CD14-positive monocyte (primary cell): ENCODE measurements around the gene BLCAP. TPM values are rescaled to one million over a fixed set of nuclear protein-coding genes. Genes with fewer than 3 reads are reported as not detected.
A peak's percentile ranks its signal among the peaks of the same experiment; 100 is the strongest.

Source experiments
- DNase-seq, 3 donors: peaks; one replicate each; pipeline ENCODE4 v3.0.0-alpha.2; 2011 to 2022
- H2AFZ ChIP-seq: 2 replicates; pipeline ENCODE4 v1.6.0; 2012; ENCODE audit warnings: mild to moderate bottlenecking, low read depth, low read length, inconsistent platforms; ENCODE audit not compliant: insufficient read depth, poor library complexity, severe bottlenecking
- H3K27ac ChIP-seq, 2 donors: 1 replicate in 1 of 2; 2 replicates in 1 of 2; pipeline ENCODE4 v1.5.1; 2012 to 2013; ENCODE audit warnings: low read length in 2 of 2, control low read depth in 1 of 2, inconsistent platforms in 1 of 2, low read depth in 1 of 2, mild to moderate bottlenecking in 1 of 2
- H3K27me3 ChIP-seq, 2 donors: one replicate each; pipeline versions ENCODE4 v1.6.0 to v1.6.1; 2011 to 2013; ENCODE audit warnings: low read length in 2 of 2; ENCODE audit not compliant: control insufficient read depth in 2 of 2, insufficient read depth in 2 of 2
- H3K36me3 ChIP-seq, 2 donors: replicated peaks in 1 of 2; 1 replicate in 1 of 2; 2 replicates in 1 of 2; pipeline versions ENCODE4 v1.5.1 to v1.6.1; 2012 to 2013; ENCODE audit warnings: low read length in 2 of 2, control low read depth in 1 of 2, inconsistent platforms in 1 of 2, mild to moderate bottlenecking in 1 of 2; ENCODE audit not compliant: insufficient read depth in 2 of 2, control insufficient read depth in 1 of 2
- H3K4me1 ChIP-seq, 2 donors: 1 replicate in 1 of 2; 2 replicates in 1 of 2; pipeline versions ENCODE4 v1.5.1 to v1.6.1; 2012 to 2013; ENCODE audit warnings: low read length in 2 of 2, control low read depth in 1 of 2, inconsistent platforms in 1 of 2, mild to moderate bottlenecking in 1 of 2, moderate library complexity in 1 of 2; ENCODE audit not compliant: insufficient read depth in 2 of 2, control insufficient read depth in 1 of 2
- H3K4me2 ChIP-seq: replicated peaks from 2 replicates; pipeline ENCODE3; 2012; ENCODE audit warnings: low read length, moderate library complexity, mild to moderate bottlenecking; ENCODE audit not compliant: poor library complexity, severe bottlenecking; ENCODE audit errors: extremely low read depth
- H3K4me3 ChIP-seq, 3 experiments: fragments of 200-600 bp in 1 of 3; sonication (generic) in 1 of 3; replicated peaks in 1 of 3; 1 replicate in 2 of 3; 2 replicates in 1 of 3; pipeline ENCODE4 v1.5.1; 2011 to 2013; ENCODE audit warnings: low read length in 3 of 3, mild to moderate bottlenecking in 3 of 3, control low read depth in 2 of 3, low read depth in 2 of 3, inconsistent platforms in 1 of 3, moderate library complexity in 1 of 3
- H3K79me2 ChIP-seq: 2 replicates; pipeline ENCODE4 v1.6.0; 2012; ENCODE audit warnings: mild to moderate bottlenecking, control low read depth, inconsistent platforms, low read length, moderate library complexity; ENCODE audit not compliant: insufficient read depth
- H3K9ac ChIP-seq: 2 replicates; pipeline ENCODE4 v1.6.0; 2017; ENCODE audit warnings: low read length, mild to moderate bottlenecking; ENCODE audit not compliant: insufficient read depth, poor library complexity, severe bottlenecking
- H3K9me3 ChIP-seq, 2 donors: replicated peaks in 1 of 2; 1 replicate in 1 of 2; 2 replicates in 1 of 2; pipeline versions ENCODE4 v1.5.1 to v1.6.1; 2012 to 2013; ENCODE audit warnings: low read length in 2 of 2, control low read depth in 1 of 2; ENCODE audit not compliant: control insufficient read depth in 1 of 2, insufficient read depth in 1 of 2
- H4K20me1 ChIP-seq: 2 replicates; pipeline ENCODE4 v1.6.0; 2012; ENCODE audit warnings: mild to moderate bottlenecking, low read length, control low read depth, moderate library complexity; ENCODE audit not compliant: insufficient read depth
- H3K27ac Mint-ChIP-seq, 7 donors: one replicate each; pipeline ENCODE4 v1.8.0; 2020; ENCODE audit warnings: mild to moderate bottlenecking in 7 of 7, mixed read lengths in 7 of 7, moderate library complexity in 6 of 7, inconsistent platforms in 2 of 7
- H3K27me3 Mint-ChIP-seq, 3 donors: one replicate each; pipeline ENCODE4 v1.8.0; 2021 to 2022; ENCODE audit warnings: low read depth in 3 of 3, mild to moderate bottlenecking in 3 of 3, mixed read lengths in 3 of 3, moderate library complexity in 3 of 3, inconsistent platforms in 1 of 3
- H3K36me3 Mint-ChIP-seq, 2 donors: one replicate each; pipeline ENCODE4 v1.8.0; 2020; ENCODE audit warnings: mixed read lengths in 2 of 2, inconsistent platforms in 1 of 2, mild to moderate bottlenecking in 1 of 2
- H3K4me1 Mint-ChIP-seq: one replicate; pipeline ENCODE4 v1.8.0; 2020; ENCODE audit warnings: mild to moderate bottlenecking, mixed read lengths
- H3K4me3 Mint-ChIP-seq, 2 donors: one replicate each; pipeline ENCODE4 v1.8.0; 2020; ENCODE audit warnings: mild to moderate bottlenecking in 2 of 2, mixed read lengths in 2 of 2, moderate library complexity in 1 of 2
- H3K9me3 Mint-ChIP-seq, 7 donors: one replicate each; pipeline ENCODE4 v1.8.0; 2020 to 2022; ENCODE audit warnings: mixed read lengths in 7 of 7, mild to moderate bottlenecking in 6 of 7, moderate library complexity in 6 of 7, inconsistent platforms in 2 of 7
- CTCF ChIP-seq: fragments of 200-600 bp; IDR thresholded peaks from one replicate; pipeline ENCODE4 v1.8.0; 2022; ENCODE audit warnings: antibody characterized with exemption, mild to moderate bottlenecking
- whole genome bisulfite sequencing: methylation state at CpG from one replicate; pipeline ENCODE4 v1.1.5; 2013; ENCODE audit warnings: missing lambda C conversion rate; ENCODE audit not compliant: insufficient coverage; 5-methylcytosine and 5-hydroxymethylcytosine counted together
- intact Hi-C, 2 donors: fragments of 100-400 bp; cut with micrococcal nuclease; formaldehyde crosslinking; loops; one replicate each; pipeline versions ENCODE4 v1.15.0 to v1.15.1; 2023
- polyA plus RNA-seq, 3 donors: library from polyadenylated mRNA; depleted of rRNA in 1 of 3; unstranded in 2 of 3; stranded (reverse) in 1 of 3; fragments of 300-500 nt in 2 of 3; fragments of >200 nt in 1 of 3; fragmentation: Illumina TruSeq in 2 of 3; gene quantifications; 1 replicate in 2 of 3; 2 replicates in 1 of 3; pipeline ENCODE4 v1.2.3, GENCODE V29; 2012 to 2021

The BLCAP gene
- polyA plus RNA-seq, 3 donors = 45.3 to 54.5 (median 53.3) TPM

- H3K27ac Mint-ChIP-seq = no peak overlapping the region
- Histone ChIP-seq H3K4me3 (no peak overlapping the region), H3K4me1 (peaks cover 13 to 14% of the 10 kb centered on the region in 2 donors)
Observed at GRCh38 chr20:37520419-37520955, 7.2 kb downstream of the BLCAP start.

More at GRCh38 chr20:37520419-37520955, 7.2 kb downstream of the BLCAP start:
- no peak overlapping the region for H3K4me2 ChIP-seq
- peaks cover 68 to 72% of the 10 kb centered on the region in 2 donors for H3K36me3 Mint-ChIP-seq
- H3K79me2 ChIP-seq = peaks cover 82% of the 10 kb centered on the region
- intact Hi-C loops = loop anchor here (10.0 kb wide), 2 partner anchors 116 to 256 kb away; partner anchors contain the start of gene GHRH (in 1 of the 2)
- TF ChIP-seq CTCF = no peak
- H3K4me1 Mint-ChIP-seq = peaks cover 40% of the 10 kb centered on the region
- no peak overlapping the region for H3K9ac ChIP-seq
- peak overlapping the region; percentile 2 to 71 for H3K4me3 Mint-ChIP-seq
- H3K27ac ChIP-seq = peak overlapping the region in 1 of 2 donors; percentile 19
- no peak overlapping the region for H2AFZ ChIP-seq
- H3K9me3 ChIP-seq = peaks cover 0 to 14% of the 10 kb centered on the region in 2 donors
- peaks cover 99% of the 10 kb centered on the region for H4K20me1 ChIP-seq
- peaks cover 4 to 26% of the 10 kb centered on the region in 2 donors for H3K27me3 ChIP-seq
- whole genome bisulfite sequencing = 84% methylated on average over 21 of the region's 24 CpGs
- no peak for DNase-seq
- peaks cover 18 to 34% (median 25%) of the 10 kb centered on the region in 3 donors for H3K27me3 Mint-ChIP-seq
- H3K9me3 Mint-ChIP-seq = peaks cover 0 to 20% (median 14%) of the 10 kb centered on the region in 7 donors
- H3K36me3 ChIP-seq = peaks cover 33 to 71% of the 10 kb centered on the region in 2 donors
